ENCODE measurements around the gene METTL17.
"Not testable (repeated sequence)": the region's sequence is repeated elsewhere in the genome, so short reads cannot be mapped to it uniquely, and the experiment has no call there.

The METTL17 gene

GRCh38 chr14:20989787-20990600 is at the start of gene METTL17:
TSS of gene METTL17 (plus strand) at chr14:20989980. CDS start at chr14:20990003, 23 bp downstream.
- peak; percentile 70 for DNase-seq (ENCODE audit: low spot score)

GRCh38 chr14:20945146-20945545 is 44.6 kb upstream of the METTL17 start:
- not testable (repeated sequence) for DNase-seq (ENCODE audit: low spot score)

- DNase-seq (ENCODE audit: low spot score) = not testable (repeated sequence)
These were observed 43.1 kb upstream of the METTL17 start for GRCh38 chr14:20946707-20947106.

- DNase-seq (ENCODE audit: low spot score) = not testable (repeated sequence)
These were observed 34.8 kb upstream of the METTL17 start, which contains the start of gene RNASE2 for GRCh38 chr14:20954736-20955537. TSS of gene RNASE2 (plus strand) at chr14:20955487. CDS start at chr14:20955772, 285 bp downstream.

- not testable (repeated sequence) for DNase-seq (ENCODE audit: low spot score)
These were observed 34.3 kb upstream of the METTL17 start for GRCh38 chr14:20955538-20955873.

GRCh38 chr14:20956376-20956976 is 33.3 kb upstream of the METTL17 start:
- DNase-seq (ENCODE audit: low spot score) = no peak

GRCh38 chr14:20958946-20959345 is 30.8 kb upstream of the METTL17 start:
- not testable (repeated sequence) for DNase-seq (ENCODE audit: low spot score)

- no peak for DNase-seq (ENCODE audit: low spot score)
These were observed 20.4 kb upstream of the METTL17 start for GRCh38 chr14:20969336-20969735.

- peak; percentile 20 for DNase-seq (ENCODE audit: low spot score)
These were observed 19.2 kb upstream of the METTL17 start for GRCh38 chr14:20970647-20970982.

GRCh38 chr14:20970983-20971704 is 18.6 kb upstream of the METTL17 start:
- DNase-seq (ENCODE audit: low spot score) = peak; percentile 69

GRCh38 chr14:20971705-20972021 is 18.1 kb upstream of the METTL17 start:
- DNase-seq (ENCODE audit: low spot score) = no peak

- DNase-seq (ENCODE audit: low spot score) = no peak
These were observed 16.3 kb upstream of the METTL17 start for GRCh38 chr14:20973501-20973900.

- no peak for DNase-seq (ENCODE audit: low spot score)
These were observed 13.5 kb upstream of the METTL17 start for GRCh38 chr14:20976291-20976690.

GRCh38 chr14:20978687-20979086 is 11.1 kb upstream of the METTL17 start:
- no peak for DNase-seq (ENCODE audit: low spot score)

- no peak for DNase-seq (ENCODE audit: low spot score)
These were observed 8.9 kb upstream of the METTL17 start for GRCh38 chr14:20980906-20981305.

- no peak for DNase-seq (ENCODE audit: low spot score)
These were observed 7.0 kb upstream of the METTL17 start for GRCh38 chr14:20982646-20983369.

GRCh38 chr14:20985650-20986049 is 4.1 kb upstream of the METTL17 start:
- DNase-seq (ENCODE audit: low spot score) = not testable (repeated sequence)

- DNase-seq (ENCODE audit: low spot score) = no peak
These were observed 3.0 kb upstream of the METTL17 start for GRCh38 chr14:20986811-20987210.

GRCh38 chr14:20988717-20989470 is 886 bp upstream of the METTL17 start:
- no peak for DNase-seq (ENCODE audit: low spot score)

- no peak for DNase-seq (ENCODE audit: low spot score)
These were observed 351 bp upstream of the METTL17 start for GRCh38 chr14:20989471-20989786.

- DNase-seq (ENCODE audit: low spot score) = no peak
These were observed 6.7 kb downstream of the METTL17 start for GRCh38 chr14:20996521-20996920.

Measured in HuH-7.5 (cell line).